ENCODE data around the gene LYST. TPM values are rescaled to one million over a fixed set of nuclear protein-coding genes. Genes with fewer than 3 reads are reported as not detected.

The LYST gene
- polyA plus RNA-seq, 1 donor from 2014 or later, result 23.4 TPM

GRCh38 chr1:235637756-235638534 lies 228.8 kb downstream of the LYST start:
- no peaks in the 10 kb centered on the region for H3F3A ChIP-seq (ENCODE audit: insufficient read depth, low read length, poor library complexity, severe bottlenecking)

GRCh38 chr1:235635938-235636662 lies 230.6 kb downstream of the LYST start:
- Histone ChIP-seq H3K9me2 (ENCODE audit: insufficient read depth, low read length) (no peaks in the 10 kb centered on the region), H3K79me2 (replicated peaks; ENCODE audit: insufficient read depth, low read length) (peaks cover 15% of the 10 kb centered on the region), H3K4me2 (ENCODE audit: low read length) (no peak overlapping the region), H3K27me3 (ENCODE audit: insufficient read depth, low read depth, low read length) (no peaks in the 10 kb centered on the region), H3K4me3 (ENCODE audit: low read length) (no peak overlapping the region), H3K9me3 (ENCODE audit: low read length) (no peaks in the 10 kb centered on the region), H3K36me3 (ENCODE audit: insufficient read depth, low read length) (no peaks in the 10 kb centered on the region), H3K9ac (ENCODE audit: low read length) (no peak overlapping the region), H4K20me1 (ENCODE audit: insufficient read depth) (no peaks in the 10 kb centered on the region), H2AFZ (ENCODE audit: low read depth, low read length) (no peak overlapping the region), H3F3A (ENCODE audit: insufficient read depth, low read length, poor library complexity, severe bottlenecking) (no peaks in the 10 kb centered on the region), H3K27ac (ENCODE audit: low read length) (no peak overlapping the region)
- no peak for TF ChIP-seq TAF1 (IDR thresholded peaks at IDR 0.05; ENCODE audit: low read depth)
- TF ChIP-seq POLR2AphosphoS5 (IDR thresholded peaks at IDR 0.05), result no peak
- TF ChIP-seq REST (IDR thresholded peaks at IDR 0.05; ENCODE audit: borderline replicate concordance), result no peak
- TF ChIP-seq EP300 (conservative IDR thresholded peaks at IDR 0.05; ENCODE audit: poor library complexity, severe bottlenecking), result no peak
- no peak for TF ChIP-seq SMC3 (conservative IDR thresholded peaks at IDR 0.05; ENCODE audit: poor library complexity)
- no peak for TF ChIP-seq MXI1 (conservative IDR thresholded peaks at IDR 0.05; ENCODE audit: poor library complexity, severe bottlenecking)
- TF ChIP-seq CTCF (IDR thresholded peaks at IDR 0.05; ENCODE audit: poor library complexity, severe bottlenecking), result no peak
- TF ChIP-seq RAD21 (conservative IDR thresholded peaks at IDR 0.05), result no peak
- no peak for TF ChIP-seq EZH2 (IDR thresholded peaks at IDR 0.05; ENCODE audit: borderline replicate concordance, insufficient read depth, low read length, poor library complexity, severe bottlenecking)

More at GRCh38 chr1:235637756-235638534, 228.8 kb downstream of the LYST start:
- no peaks in the 10 kb centered on the region for H4K20me1 ChIP-seq (ENCODE audit: insufficient read depth)
- H3K9ac ChIP-seq (ENCODE audit: low read length), result no peak overlapping the region
- peaks cover 20% of the 10 kb centered on the region for H3K79me2 ChIP-seq (replicated peaks; ENCODE audit: insufficient read depth, low read length)
- H3K4me3 ChIP-seq (ENCODE audit: low read length), result no peak overlapping the region
- no peak overlapping the region for H3K27ac ChIP-seq (ENCODE audit: low read length)
- no peak overlapping the region for H3K4me2 ChIP-seq (ENCODE audit: low read length)
- no peak for TF ChIP-seq EZH2 (IDR thresholded peaks at IDR 0.05; ENCODE audit: borderline replicate concordance, insufficient read depth, low read length, poor library complexity, severe bottlenecking)
- no peaks in the 10 kb centered on the region for H3K36me3 ChIP-seq (ENCODE audit: insufficient read depth, low read length)
- no peaks in the 10 kb centered on the region for H3K27me3 ChIP-seq (ENCODE audit: insufficient read depth, low read depth, low read length)
- H3K9me3 ChIP-seq (ENCODE audit: low read length), result no peaks in the 10 kb centered on the region
- no peaks in the 10 kb centered on the region for H3K9me2 ChIP-seq (ENCODE audit: insufficient read depth, low read length)
- H2AFZ ChIP-seq (ENCODE audit: low read depth, low read length), result no peak overlapping the region

Data from neural cell (in vitro differentiated cells).